HK-2 (cell line): ENCODE measurements around the gene MYBPH.

Experiments
- DNase-seq: peaks from one replicate; pipeline ENCODE4 v3.0.0-alpha.2; 2018; ENCODE audit not compliant: unreplicated experiment

Gene MYBPH

GRCh38 chr1:203178821-203179666 lies 3.4 kb upstream of the MYBPH start:
- no peak for DNase-seq

GRCh38 chr1:203178083-203178482 lies 2.5 kb upstream of the MYBPH start:
- peak; percentile 49 for DNase-seq

- peak; percentile 79 for DNase-seq
Measured at GRCh38 chr1:203177470-203178039, 1.9 kb upstream of the MYBPH start.

GRCh38 chr1:203177036-203177405 lies 1.4 kb upstream of the MYBPH start:
- DNase-seq: no peak

GRCh38 chr1:203176273-203177035 lies 828 bp upstream of the MYBPH start:
- no peak for DNase-seq

GRCh38 chr1:203175827-203176241 lies 208 bp upstream of the MYBPH start:
- no peak for DNase-seq

GRCh38 chr1:203174324-203174985 lies 1.2 kb downstream of the MYBPH start:
- DNase-seq: no peak

- no peak for DNase-seq
Measured at GRCh38 chr1:203173566-203173965, 2.1 kb downstream of the MYBPH start.

- DNase-seq: no peak
Measured at GRCh38 chr1:203173011-203173555, 2.5 kb downstream of the MYBPH start.

GRCh38 chr1:203172184-203173010 lies 3.2 kb downstream of the MYBPH start:
- DNase-seq: peak; percentile 86

GRCh38 chr1:203171341-203172183 lies 4.1 kb downstream of the MYBPH start:
- DNase-seq: no peak

- no peak for DNase-seq
Measured at GRCh38 chr1:203170625-203171330, 4.8 kb downstream of the MYBPH start.

- DNase-seq: no peak
Measured at GRCh38 chr1:203169770-203170520, 5.7 kb downstream of the MYBPH start.

GRCh38 chr1:203168991-203169390 lies 6.6 kb downstream of the MYBPH start:
- DNase-seq: no peak

GRCh38 chr1:203168256-203168786 lies 7.3 kb downstream of the MYBPH start:
- no peak for DNase-seq

- DNase-seq: no peak
Measured at GRCh38 chr1:203167913-203168200, 7.8 kb downstream of the MYBPH start.

GRCh38 chr1:203167026-203167912 lies 8.4 kb downstream of the MYBPH start:
- DNase-seq: peak; percentile 59
